Left lung (tissue), 10 donors: ENCODE results near the gene FTO. TPM values are rescaled to one million over a fixed set of nuclear protein-coding genes. Genes with fewer than 3 reads are reported as not detected.

Experiments used
- ATAC-seq: fragments of 200-7000 bp; cut with Tn5 transposase; one replicate; pipeline ENCODE4 v1.9.1; 2020; ENCODE audit warnings: moderate library complexity
- DNase-seq, 4 donors: peaks; one replicate each; pipeline ENCODE4 v3.0.0-alpha.2; 2013 to 2020
- H3K27ac ChIP-seq, 2 donors: fragments of 200-600 bp; sonication (generic) in 1 of 2; one replicate each; pipeline versions ENCODE4 v1.5.0 to v1.8.0; 2020 to 2021
- H3K27me3 ChIP-seq, 2 donors: fragments of 200-600 bp; sonication (generic) in 1 of 2; one replicate each; pipeline versions ENCODE4 v1.5.0 to v1.8.0; 2020 to 2021
- H3K36me3 ChIP-seq, 2 donors: fragments of 200-600 bp; sonication (generic) in 1 of 2; one replicate each; pipeline versions ENCODE4 v1.5.0 to v1.8.0; 2020 to 2021
- H3K4me1 ChIP-seq, 2 donors: fragments of 200-600 bp; one replicate each; pipeline ENCODE4 v1.8.0; 2021
- H3K4me3 ChIP-seq, 2 donors: fragments of 200-600 bp; sonication (generic) in 1 of 2; one replicate each; pipeline versions ENCODE4 v1.5.0 to v1.8.0; 2020 to 2021; ENCODE audit warnings: mild to moderate bottlenecking in 1 of 2
- H3K9me3 ChIP-seq, 2 donors: fragments of 200-600 bp; sonication (generic) in 1 of 2; one replicate each; pipeline versions ENCODE4 v1.5.0 to v1.8.0; 2020 to 2021
- intact Hi-C, 2 donors: fragments of 100-400 bp; cut with DNase I; formaldehyde crosslinking; loops; one replicate each; pipeline versions ENCODE4 v1.11.2 to v1.14.2; 2022
- polyA plus RNA-seq, 6 donors: library from polyadenylated mRNA; unstranded; fragments of 120-200 nt; gene quantifications; one replicate each; pipeline ENCODE4 v1.2.1, GENCODE V29; 2013; ENCODE audit not compliant: insufficient read length in 6 of 6
- total RNA-seq, 2 donors: library from RNA; stranded (reverse); fragmentation: NEBNext Ultra II Directional; extraction: Animal tissue kit (Norgen Biotek cat#: 25700); gene quantifications; one replicate each; pipeline ENCODE4 v1.2.1, GENCODE V29; 2021
- TF ChIP-seq, protein P1 (sequence below), 2 donors: fragments of 200-600 bp; sonication (generic) in 1 of 2; IDR thresholded peaks; one replicate each; pipeline versions ENCODE4 v1.5.0 to v1.8.0; 2021; ENCODE audit warnings: antibody characterized with exemption in 2 of 2
- donor health status: DM: no; HTN: yes; CAD: no.
- donor health status: DM: no; HTN: no; CAD: no.

The FTO gene
- total and polyA plus RNA-seq, 8 donors = 69.0 to 99.6 (median 90.7) TPM

DNA sequence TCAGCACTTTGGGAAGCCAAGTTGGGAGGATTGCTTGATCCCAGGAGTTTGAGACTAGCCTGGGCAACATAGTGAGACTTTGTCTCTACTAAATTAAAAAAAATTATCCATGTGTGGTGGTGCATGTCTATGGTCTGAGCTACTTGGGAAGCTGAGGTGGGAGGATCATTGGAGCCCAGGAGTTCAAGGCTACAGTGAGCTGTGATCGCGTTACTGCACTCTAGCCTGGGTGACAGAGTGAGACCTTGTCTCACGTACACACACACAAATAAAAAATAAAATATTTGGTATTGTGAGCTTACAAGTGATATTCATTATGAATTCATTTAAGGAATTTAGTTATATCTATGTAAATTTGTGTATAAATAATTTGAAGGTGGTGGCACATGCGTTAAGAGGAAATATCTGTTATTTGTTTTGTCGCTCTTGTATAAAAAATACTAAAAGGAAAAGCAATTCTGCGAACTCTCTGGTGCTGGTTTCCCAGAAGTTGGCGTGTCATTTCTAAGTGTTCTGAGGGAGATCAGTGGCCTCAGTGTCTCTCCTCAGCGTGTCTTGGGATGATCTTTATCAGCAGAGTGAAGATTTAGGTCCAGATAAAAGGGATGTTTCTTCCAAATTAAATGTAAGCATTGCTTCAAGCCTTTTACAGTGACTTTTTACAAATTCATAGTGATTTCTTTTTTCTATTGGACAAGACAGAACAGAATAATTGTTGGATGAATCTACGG is 187.6 kb downstream of the FTO start:
- ATAC-seq = no peak
- intact Hi-C loops = no loop called here

DNA sequence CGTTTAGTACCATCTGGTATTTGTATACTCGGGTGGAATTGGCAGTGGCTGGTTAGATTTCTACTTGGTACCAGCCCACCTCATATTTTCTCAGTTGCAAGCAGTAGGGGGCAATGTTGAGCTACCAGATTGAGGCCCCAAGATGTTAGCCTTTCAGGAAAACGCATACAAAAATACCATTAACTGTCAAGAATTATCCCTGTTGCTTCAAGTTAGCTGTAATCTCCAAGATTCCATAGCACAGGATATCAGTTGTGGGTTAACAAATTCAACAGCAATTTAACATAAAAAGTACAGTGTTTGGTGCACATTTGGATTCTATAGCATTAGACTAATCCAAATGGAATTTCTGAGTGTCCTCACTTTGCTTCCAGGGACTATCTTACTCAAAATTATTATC is 188.2 kb downstream of the FTO start:
- Histone ChIP-seq H3K27me3 (no peaks in the 10 kb centered on the region), H3K27ac (no peak overlapping the region), H3K4me3 (no peak overlapping the region), H3K4me1 (peaks cover 0 to 22% of the 10 kb centered on the region in 2 donors), H3K9me3 (no peaks in the 10 kb centered on the region), H3K36me3 (peaks cover 0 to 20% of the 10 kb centered on the region in 2 donors)
- DNase-seq = peak in 2 of 4 donors; percentile 64 to 75
- intact Hi-C loops = no loop called here
- ATAC-seq = peak; percentile 85
- TF ChIP-seq, protein P1, sequence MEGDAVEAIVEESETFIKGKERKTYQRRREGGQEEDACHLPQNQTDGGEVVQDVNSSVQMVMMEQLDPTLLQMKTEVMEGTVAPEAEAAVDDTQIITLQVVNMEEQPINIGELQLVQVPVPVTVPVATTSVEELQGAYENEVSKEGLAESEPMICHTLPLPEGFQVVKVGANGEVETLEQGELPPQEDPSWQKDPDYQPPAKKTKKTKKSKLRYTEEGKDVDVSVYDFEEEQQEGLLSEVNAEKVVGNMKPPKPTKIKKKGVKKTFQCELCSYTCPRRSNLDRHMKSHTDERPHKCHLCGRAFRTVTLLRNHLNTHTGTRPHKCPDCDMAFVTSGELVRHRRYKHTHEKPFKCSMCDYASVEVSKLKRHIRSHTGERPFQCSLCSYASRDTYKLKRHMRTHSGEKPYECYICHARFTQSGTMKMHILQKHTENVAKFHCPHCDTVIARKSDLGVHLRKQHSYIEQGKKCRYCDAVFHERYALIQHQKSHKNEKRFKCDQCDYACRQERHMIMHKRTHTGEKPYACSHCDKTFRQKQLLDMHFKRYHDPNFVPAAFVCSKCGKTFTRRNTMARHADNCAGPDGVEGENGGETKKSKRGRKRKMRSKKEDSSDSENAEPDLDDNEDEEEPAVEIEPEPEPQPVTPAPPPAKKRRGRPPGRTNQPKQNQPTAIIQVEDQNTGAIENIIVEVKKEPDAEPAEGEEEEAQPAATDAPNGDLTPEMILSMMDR (IDR thresholded peaks at IDR 0.05) = peak; percentile 59 to 62

More for the DNA sequence above, 187.6 kb downstream of the FTO start:
- Histone ChIP-seq H3K4me1 (peaks cover 0 to 22% of the 10 kb centered on the region in 2 donors), H3K9me3 (no peaks in the 10 kb centered on the region), H3K27ac (no peak overlapping the region), H3K36me3 (peaks cover 0 to 20% of the 10 kb centered on the region in 2 donors), H3K27me3 (no peaks in the 10 kb centered on the region), H3K4me3 (no peak overlapping the region)
- TF ChIP-seq, protein P1 (IDR thresholded peaks at IDR 0.05) = no peak
- no peak for DNase-seq

DNA sequence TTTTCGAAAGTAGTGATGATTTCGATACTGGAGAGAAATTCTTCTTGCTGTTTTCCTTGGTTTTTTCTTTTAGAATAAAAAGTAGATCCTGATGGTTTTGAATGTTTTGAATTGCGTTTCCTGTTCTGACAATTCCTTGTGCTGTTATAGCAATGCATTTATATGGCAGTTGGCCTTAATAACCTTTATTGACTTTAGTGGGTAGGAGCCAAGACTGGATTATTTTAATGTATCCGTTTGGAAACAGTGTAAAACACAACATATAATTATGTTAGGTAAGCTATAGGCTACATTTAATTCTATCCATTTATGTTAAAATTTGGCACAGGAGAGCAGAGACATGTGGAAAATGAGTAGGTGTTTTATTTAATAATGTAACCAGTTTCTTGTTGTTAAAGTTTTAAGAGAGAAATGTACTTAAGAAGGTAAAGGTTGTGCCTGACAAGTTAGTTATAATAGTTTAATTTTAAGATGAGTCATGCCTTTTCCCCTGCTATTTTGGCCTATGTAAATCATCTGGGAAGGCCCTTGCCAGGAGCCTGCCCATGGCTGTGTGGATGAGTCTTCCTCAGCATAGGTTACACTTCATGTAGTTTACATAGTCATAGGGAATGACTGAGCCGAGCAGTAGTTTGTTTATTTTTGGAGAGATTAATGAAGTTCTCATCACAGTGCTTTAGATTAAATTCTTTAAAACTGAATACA is 189.9 kb downstream of the FTO start:
- ATAC-seq (peak; percentile 86), DNase-seq (peak in 1 of 4 donors; percentile 52)
- intact Hi-C loops = no loop called here
- Histone ChIP-seq H3K4me3 (no peak overlapping the region), H3K9me3 (no peaks in the 10 kb centered on the region), H3K36me3 (peaks cover 0 to 15% of the 10 kb centered on the region in 2 donors), H3K27me3 (no peaks in the 10 kb centered on the region), H3K4me1 (peaks cover 0 to 22% of the 10 kb centered on the region in 2 donors), H3K27ac (peak overlapping the region in 1 of 2 donors; percentile 23)
- TF ChIP-seq, protein P1 (IDR thresholded peaks at IDR 0.05) = no peak

DNA sequence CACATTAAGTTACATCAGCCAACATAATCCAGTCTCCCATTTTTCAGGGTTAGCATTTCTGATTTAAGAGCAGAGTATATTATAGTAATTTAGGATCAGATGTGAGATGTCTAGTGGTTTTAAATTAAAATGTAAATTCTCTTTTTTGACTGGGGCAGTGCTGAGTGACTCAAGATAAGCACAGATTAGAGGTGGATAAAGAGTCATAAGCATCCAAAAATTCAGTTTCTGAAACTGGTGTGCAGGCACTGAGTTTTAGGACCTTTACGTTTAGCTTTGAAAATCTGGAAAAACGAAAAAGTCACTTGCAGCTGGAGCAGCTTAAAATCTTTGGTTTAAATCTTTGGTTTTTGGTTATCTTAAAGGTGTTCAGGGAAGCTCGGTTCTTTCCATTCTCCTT is 190.7 kb downstream of the FTO start:
- H3K9me3 ChIP-seq = no peaks in the 10 kb centered on the region
- peaks cover 0 to 10% of the 10 kb centered on the region in 2 donors for H3K36me3 ChIP-seq
- no peak for DNase-seq
- TF ChIP-seq, protein P1 (IDR thresholded peaks at IDR 0.05) = no peak
- intact Hi-C loops = no loop called here
- H3K4me3 ChIP-seq = no peak overlapping the region
- H3K4me1 ChIP-seq = peaks cover 0 to 26% of the 10 kb centered on the region in 2 donors
- H3K27ac ChIP-seq = no peak overlapping the region
- ATAC-seq = no peak
- no peaks in the 10 kb centered on the region for H3K27me3 ChIP-seq

DNA sequence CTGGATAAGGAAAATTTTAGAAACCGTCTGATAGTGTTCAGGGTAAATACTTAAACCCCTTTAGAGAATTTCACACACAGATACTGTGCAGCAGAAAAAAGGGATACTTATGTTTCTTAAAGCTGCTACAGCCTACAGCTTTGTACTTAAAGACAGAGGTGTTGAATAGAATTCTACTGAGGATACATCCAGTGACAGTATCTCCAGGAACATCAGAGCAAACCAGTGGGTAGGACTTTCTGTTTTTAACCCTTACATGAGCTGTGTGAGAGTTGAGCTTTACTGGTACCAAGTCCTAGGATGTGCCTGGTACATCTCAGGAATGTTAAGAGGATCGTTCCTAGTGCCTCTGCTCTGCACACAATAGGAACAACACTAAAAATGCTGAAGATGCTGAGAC is 191.5 kb downstream of the FTO start:
- ATAC-seq (no peak), DNase-seq (no peak)
- H3K4me1 ChIP-seq = peaks cover 0 to 26% of the 10 kb centered on the region in 2 donors
- peaks cover 0 to 2% of the 10 kb centered on the region in 2 donors for H3K36me3 ChIP-seq
- no peaks in the 10 kb centered on the region for H3K9me3 ChIP-seq
- no peak overlapping the region for H3K27ac ChIP-seq
- intact Hi-C loops = no loop called here
- TF ChIP-seq, protein P1 (IDR thresholded peaks at IDR 0.05) = no peak
- no peak overlapping the region for H3K4me3 ChIP-seq
- H3K27me3 ChIP-seq = no peaks in the 10 kb centered on the region
